ENCODE results near the gene RBPJ.
A peak's percentile ranks its signal among the peaks of the same experiment; 100 is the strongest.

RBPJ gene

DNA sequence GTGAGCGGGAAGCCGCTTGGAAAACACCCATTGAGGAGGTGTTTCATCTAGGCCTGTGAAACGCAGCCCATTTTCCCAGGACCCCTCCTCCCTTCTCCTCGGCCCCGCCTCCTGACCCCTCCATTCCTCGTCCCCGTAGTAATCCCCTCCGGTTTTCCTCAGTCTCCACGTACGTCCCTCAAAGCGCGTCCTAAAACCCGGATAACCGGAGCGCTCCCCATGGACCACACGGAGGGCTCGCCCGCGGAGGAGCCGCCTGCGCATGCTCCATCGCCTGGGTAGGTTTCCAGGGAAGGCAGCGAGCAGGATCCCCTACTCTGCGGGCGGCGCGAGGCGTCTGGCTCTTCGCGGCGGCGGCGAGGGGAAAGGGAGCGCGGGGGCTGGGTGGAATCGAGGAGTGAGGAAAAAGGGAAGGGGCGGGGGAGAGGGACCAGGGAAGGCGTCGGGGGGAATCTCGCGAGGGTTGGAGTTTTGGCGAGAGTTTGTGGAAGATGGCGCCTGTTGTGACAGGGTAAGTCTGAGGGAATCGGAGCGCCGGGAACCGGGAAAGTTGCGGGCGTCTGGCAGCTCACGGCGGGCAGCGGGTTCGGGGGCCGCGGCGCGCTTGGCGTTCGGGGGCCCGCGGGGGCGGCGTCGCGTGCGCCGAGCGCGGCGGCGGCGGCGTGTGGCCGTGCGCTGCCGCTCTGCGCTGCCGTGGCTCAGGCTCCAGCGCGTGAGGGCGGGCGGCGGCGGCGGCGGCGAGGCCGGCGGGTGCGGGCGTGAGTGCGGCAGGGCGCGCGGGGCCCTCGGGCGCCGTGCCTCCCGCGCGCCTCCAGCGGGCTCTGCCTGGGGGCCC is at the start of gene RBPJ:
Gene RBPJ, plus strand, starts transcription at position 477 of the 835 bp plus-strand sequence. Its CDS starts 15 bp downstream, at position 492.
- peak; percentile 94 to 97 (median 97) for DNase-seq

DNA sequence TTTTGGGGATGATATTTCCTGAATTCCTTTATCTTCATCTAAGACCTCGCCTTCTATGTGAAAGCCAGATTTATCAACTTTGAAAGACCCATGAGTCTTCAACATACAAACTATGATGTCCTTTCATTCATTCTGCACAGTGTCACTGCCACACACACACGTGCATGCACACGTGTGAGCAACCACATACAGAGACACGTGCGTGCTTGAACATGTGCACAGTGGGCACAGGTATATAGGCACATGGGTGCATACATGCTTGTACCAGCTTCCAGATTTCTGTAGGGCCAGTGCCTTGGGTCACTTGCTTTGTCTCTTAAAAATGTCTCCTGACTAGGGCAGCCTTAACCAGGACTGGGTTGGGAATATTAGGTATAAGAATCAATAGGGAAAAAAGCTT is 49.1 kb upstream of the RBPJ start:
- no peak for DNase-seq

DNA sequence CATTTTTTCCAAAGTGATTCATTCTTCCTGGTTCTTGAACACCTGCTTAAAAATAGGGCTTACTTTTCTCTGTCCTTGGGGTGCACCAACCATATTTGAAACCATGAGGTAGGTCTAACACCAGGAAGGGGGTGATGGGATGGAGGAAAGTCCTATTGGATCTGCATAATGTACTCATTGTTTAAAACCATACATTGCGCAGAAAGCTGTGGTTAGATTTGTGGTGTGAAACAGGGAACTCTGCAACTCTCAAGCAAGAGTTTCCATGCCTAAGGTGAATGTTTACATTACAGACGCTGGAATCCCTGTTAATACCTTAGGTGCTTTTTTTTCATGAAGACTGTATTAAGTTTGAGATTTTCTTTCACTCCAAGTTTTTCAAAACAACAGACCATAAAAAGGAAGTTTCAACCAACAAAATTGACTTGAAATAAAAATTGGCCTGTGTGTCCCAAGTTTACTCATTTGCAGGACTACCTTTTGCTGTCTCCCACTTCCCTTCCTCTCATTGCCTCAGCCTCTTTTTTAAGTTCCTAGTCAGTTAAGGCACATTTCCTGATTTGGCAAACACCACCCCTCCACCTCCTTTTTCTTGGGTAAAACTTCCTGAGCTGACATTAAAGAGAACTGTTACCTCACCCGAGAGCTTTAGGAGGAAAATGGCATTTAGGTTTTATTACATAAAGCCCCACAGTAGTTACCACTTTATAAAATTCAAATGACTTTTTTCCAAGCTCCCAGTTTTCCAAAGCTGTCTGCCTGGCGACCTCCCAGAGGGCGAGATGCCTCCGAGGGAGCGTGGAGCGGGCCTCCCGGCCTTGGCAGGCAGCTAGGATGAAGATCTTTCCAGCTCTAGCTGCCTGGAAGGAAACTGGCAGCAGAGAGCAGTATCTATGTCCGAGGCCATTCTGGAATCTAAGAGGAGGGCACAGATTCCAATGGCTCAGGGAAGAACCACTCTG is 47.9 kb upstream of the RBPJ start:
- peak; percentile 58 to 65 (median 61) for DNase-seq

DNA sequence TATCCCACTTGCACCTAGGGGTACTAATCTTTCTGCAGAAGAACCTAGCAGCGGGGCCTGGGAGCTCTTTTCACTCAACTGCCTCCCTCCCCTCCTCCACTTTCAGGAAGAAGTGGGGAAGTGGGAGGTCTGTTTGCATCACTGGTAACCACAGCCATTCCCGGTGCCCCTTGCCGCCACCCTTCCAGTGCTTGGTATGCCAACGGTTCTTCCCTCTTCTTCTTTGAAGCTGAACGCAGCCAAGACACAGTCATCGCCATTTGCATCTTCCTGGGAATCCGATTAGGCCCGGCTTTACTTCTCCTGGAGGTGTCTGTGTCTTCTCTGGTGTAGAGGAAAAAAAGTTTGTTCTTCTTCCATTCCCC is 47.2 kb upstream of the RBPJ start:
- peak; percentile 65 to 77 (median 72) for DNase-seq

DNA sequence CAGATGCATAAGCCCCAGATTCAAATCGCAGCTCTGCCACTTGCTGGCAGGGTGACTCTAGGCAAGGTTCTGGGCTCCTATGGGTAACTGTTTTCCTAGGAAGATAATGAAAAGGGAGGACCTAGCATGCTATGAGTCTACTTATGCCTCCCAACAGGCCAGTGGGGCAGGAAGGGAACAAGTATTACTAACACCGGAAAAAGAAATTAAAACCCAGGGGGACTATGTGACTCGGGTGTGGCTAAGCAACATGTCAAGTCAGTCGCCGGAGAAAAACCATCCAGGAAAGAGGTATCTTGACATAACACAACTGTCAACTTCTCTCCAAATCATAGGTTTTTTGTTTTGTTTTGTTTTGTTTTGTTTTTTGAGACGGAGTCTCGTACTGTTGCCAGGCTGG is 45.5 kb upstream of the RBPJ start:
- peak; percentile 35 to 46 (median 44) for DNase-seq

DNA sequence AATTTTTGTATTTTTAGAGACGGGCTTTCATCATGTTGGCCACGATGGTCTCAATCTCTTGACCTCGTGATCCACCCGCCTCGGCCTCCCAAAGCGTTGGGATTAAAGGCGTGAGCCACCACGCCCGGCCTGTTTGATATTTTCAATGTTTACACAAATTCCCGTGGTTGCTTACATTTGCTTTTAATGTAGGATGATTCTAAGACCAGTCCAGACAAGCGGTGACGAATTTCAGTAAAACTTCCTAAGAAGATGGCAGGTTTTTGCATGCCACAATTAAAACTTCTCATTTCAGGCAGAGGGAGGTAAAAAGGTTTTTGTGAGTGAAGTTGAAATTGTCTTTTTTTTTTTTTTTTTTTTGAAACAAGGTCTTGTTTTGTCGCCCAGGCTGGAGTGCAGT is 41.4 kb upstream of the RBPJ start:
- no peak for DNase-seq

DNA sequence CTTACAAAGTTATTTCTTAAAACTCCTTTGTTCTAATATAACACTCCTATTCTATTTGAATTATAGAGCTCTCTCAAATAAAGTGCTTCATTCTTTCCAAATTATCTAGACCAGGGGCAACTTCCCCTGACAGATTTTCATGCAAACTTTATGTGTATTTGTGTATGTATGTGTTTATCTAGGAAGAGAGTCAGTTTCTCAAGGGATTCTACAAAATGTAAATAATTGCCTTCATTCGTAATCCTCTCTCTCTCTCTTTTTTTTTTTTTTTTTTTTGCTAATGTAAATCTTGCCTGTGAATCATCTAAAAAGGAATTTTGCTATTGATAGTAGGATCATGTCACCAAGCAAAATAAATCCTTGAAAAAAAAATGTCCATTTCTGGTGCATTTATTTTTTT is 38.9 kb upstream of the RBPJ start:
- DNase-seq, result no peak

DNA sequence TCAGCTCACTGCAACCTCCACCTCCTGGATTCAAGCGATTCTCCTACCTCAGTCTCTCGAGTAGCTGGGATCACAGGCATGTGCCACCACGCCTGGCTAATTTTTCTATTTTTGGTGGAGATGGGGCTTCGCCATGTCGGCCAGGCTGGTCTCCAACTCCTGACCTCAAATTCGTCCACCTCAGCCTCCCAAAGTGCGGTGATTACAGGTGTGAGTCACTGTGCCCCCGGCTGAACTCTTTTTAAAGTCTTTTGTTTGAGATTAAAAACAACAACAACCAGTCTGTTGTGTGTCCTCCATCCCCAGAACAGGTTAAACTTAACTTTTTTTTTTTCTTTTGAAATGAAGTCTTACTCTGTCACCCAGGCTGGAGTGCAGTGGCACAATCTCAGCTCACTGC is 36.3 kb upstream of the RBPJ start:
- DNase-seq, result no peak

DNA sequence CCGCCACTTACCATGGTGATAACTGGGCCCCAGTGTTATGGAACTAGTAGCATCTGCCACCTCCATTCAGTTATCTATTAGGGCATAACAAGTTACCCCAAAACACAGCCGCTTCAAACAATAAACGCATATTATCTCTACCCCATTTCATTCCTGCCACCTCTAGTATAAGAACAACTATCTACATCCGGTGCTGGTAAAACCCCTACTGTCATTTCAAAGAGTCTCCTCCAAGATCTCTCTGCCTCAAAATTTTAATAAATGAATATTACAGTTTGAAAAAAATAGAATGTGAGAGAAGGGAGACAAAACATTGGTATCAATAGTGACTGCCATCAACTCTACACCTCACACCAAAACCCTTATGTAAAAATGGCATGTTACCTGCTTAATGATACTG is 35.5 kb upstream of the RBPJ start:
- DNase-seq, result no peak

DNA sequence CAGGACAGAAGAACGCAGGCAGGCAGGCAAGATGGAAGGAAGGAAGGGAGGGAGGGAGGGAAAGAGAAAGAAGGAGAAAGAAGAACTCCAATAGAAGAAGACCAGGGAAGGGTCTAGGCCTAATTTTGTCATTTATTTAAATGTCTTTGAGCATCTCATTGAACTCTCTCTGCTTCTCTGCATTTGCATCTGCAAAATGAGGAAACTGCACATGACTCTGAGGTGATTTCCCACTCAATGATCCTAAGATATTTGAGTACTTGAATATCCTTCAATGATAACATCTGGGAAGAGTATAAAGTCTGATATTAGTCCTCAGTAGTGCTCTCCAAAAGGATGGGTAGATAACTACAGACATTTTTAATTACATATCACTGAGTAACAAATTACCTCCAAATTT is 33.1 kb upstream of the RBPJ start:
- peak; percentile 71 to 89 (median 87) for DNase-seq

DNA sequence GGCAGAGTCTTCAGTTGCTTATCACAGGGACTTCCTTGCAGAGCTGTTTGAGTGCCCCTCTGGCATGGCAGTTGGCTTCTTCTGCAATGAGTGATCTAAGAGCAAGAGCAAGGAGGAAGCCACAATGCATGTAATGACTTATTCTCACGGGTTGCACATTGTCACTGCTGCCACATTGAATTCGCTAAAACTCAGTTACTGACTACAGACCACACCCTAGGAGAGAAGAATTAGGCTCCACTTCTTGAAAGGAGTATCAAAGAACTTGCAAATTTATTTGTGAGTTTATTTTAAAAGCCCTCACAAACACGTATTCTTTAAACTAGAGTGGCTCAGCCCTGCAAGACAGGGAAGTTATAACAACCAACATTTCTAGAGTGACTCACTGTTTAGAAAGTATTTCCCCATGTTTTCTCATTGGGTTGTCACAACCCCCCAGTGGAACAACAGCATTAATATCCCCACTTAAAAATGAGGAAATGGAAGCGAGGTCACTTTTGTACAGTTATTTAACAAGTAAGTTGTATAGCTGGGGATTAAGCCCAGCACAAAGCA is 32.4 kb upstream of the RBPJ start:
- DNase-seq, result peak; percentile 85 to 96 (median 94)

DNA sequence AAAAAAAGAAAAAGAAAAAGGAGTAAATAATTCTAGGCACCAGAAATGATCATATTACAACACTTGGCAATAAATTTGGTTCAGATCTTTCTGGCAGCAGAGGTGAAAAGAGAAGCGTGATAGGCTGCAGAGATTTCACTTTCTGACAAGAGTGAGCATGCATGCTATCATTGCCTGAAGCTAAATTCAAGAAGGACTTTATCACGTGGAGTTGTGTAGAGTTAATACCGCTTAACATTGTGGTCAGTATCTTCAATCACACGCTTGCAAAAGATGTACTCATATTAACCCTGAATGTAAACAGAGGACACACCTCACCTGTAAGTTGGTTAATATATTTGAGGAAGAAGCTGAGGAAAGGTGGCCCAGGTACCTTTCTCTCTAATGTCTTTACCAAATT is 31.4 kb upstream of the RBPJ start:
- DNase-seq, result peak in 1 of 3 donors; percentile 33

DNA sequence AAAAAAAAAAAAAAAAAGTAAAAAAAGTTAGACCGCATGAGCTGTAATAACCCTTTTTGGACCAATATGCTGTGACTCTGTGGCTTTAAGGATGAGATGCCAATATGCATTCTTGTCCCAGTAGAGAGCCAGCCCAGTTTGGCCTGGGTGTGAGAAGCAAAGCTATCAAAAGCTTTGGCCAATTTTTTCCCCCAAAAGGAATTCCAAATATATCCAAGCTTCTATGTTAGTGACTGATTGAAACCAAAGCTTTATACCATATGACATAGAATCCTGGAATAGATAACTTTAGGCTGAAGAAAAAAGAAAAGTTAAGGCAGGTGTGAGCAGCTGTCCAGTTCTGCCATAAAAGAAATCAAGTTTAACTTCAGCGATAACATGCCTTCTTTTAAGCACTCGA is 30.5 kb upstream of the RBPJ start:
- no peak for DNase-seq

DNA sequence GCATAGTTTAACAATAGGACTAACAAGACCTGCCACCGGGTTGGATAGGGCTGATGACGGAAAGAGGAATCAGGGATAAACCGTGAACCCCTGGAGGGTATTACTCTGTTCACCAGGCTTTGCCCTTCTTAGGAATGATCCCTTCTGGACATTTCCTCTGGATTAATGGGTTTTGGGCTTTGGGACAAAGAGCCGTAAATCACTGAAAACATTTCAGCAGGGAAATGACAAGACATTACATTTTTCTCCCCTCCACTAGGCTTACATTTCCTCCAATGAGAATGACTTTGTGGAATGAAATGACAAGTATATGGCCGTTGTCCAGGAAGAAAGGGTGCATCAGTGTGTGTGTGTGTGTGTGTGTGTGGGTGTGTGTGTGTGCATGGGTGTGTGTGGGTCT is 25.9 kb upstream of the RBPJ start:
- DNase-seq, result no peak

DNA sequence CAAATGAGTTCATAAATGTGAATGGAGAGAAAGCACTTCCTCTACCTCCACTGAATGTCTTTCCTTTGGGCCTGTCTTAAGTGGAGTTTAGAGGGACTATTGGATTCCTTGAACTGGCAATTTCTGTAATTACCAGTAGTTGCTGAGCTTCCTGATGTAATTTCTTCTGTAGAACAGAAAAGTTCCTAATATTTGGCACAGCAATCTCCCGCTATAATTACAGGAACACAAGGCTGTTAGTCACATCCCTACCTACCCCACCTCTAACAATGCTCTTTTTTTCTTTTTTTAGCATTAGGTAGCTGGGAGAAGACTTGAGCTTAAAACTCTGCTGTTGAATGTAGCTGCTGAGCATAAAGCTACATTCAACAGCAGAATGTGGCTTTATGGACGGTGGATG is 24.8 kb upstream of the RBPJ start:
- no peak for DNase-seq

DNA sequence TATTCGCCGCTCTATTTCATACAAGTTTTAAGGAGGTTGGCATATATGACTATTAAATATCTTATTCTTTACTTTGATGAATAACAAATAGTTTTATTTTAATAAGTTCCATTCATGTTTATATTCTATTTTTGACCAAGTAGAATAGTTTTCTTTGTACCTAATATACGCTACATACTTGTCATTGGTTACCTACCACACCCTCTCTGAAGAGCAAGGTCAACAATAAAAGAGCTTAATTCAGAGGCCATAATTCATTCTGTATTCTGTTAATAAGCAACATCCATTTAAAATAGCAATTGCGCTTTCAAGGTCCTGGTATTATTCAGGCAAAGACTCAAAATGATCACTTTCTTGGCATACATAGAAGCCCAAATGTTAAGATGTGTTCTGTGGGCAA is 24.3 kb upstream of the RBPJ start:
- no peak for DNase-seq

DNA sequence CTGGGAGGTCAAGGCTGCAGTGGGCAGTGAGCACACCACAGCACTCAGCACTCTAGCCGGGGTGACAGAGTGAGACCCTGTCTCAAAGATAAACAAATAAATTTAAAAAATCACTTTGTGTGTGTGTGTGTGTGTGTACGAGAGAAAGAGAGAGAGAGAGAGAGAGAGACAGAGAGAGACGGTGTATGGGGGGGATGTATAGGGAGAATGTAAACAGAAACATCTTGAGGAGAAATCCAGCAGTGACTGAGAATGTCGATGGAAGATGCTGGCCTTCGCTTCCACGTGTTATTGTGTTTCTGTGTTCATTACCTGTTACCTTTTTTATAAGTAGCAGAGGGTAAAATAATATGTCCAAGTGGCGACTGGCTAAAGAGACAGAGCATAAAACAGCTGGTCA is 23.6 kb upstream of the RBPJ start:
- no peak for DNase-seq

DNA sequence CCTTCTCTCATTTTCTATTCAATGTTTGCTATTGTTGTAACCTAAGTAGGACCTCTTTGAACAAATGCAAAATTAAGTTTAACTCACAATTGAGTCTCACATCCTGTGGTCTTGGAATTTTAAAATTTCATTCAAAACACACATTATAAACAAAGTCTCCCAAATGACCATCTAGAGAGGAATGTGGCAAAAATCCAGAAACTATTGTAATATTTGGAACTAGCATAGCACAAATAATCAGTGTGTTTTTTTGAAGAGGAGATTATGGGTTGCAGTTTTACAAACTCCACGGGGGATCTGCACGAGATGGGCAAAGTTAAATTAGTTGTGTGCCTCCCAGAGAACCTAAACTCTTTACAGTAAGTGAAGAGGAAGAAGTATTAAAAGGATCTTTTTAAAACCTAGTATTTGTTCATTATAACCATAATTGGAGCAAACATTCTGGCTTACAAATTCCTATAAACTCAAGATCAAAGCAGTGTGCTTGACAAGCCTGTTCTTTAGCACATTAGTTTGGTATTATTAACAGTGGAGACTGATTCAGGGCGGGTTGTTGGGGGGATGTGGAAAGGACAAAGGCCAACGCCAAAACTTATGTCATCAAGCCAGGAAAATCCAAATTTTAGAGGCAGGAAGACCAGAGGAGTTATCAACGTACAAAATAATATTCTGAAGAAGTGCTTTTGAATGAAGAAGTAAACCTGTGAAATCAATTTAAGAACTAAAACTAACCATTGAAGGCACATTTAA is 22.4 kb upstream of the RBPJ start:
- DNase-seq, result no peak

DNA sequence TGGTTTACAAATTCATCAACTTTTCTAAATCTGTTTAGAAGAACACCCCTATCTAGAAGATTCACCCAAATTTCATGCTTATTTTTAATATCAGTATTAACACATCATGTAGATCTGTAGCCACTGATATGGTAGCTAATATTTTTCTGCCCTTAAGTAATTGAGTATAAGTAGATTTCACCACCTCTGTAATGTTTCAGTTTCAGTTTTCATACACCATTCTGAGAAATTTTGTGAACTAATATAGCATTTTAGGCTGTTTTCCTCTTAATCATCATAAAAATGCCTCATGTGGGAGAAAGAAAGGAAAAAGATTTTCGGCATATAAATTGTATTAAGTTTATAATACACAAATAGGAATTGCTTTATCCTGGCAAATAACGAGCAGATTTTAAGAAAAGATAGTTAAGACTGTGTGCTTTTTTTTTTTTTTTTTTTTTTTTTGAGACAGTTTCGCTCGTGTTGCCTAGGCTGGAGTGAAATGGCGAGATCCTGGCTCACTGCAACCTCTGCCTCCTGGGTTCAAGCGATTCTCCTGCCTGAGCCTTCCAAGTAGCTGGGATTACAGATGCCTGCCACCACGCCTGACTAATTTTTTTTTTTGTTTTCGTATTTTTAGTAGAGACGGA is 21.4 kb upstream of the RBPJ start:
- DNase-seq, result peak; percentile 32 to 83 (median 83)

DNA sequence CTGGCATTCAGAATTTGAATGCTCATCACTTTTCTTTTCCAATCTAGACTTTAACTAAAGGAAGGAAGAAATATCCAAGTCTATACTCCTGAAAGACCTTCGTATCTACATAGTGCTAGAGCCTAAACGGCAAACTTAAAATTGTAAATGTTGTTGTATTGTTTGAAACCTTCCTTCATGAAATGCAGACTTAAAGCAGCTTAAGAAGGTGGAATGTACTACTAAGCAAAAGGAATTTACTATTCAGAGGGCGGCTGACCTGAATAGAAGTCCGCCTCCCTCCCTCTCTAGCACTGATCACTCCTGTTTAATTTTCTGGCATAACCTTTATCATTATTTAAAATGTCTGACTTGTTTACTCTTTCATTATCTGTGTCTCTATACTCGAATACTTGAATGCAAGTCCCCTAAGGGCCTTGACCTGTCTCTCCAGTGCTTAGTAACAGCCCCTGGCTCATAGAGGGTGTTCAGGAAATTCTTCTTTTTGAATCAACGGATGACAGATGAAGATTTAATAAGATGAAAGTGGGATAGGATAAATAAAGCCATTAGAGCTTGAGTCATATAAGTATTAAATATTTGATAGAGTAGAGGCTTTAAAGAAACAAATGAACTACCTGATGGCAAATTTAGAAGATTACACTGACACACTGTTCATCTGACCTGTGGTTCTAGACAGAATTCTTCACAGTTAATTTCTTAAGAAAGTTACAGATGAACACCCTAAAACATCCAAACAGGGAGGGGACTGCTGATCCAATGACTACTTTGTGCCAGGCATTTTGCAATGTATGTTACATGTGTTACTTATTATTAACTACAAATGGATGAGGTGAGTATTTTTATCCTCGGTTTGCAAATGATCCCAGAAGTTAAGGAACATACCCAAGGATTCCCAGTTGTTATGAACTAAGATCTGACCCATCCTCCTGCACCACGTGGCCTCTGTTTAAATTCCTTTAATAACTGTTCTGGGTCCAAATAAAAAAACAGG is 20.2 kb upstream of the RBPJ start:
- DNase-seq, result no peak
